Memory B cell (primary cell): ENCODE results near the gene LTA4H.

Source experiments
- ATAC-seq: fragments of 150-1000 bp; cut with Tn5 transposase; 2 replicates; pipeline ENCODE4 v1.10.0; 2021; ENCODE audit warnings: low read depth, mild to moderate bottlenecking, moderate library complexity
- DNase-seq, 2 donors: peaks; one replicate each; pipeline ENCODE4 v3.0.0; 2022; ENCODE audit warnings: low spot score in 2 of 2
- H3K27ac Mint-ChIP-seq: one replicate; pipeline ENCODE4 v1.8.0; 2022; ENCODE audit warnings: mild to moderate bottlenecking, moderate library complexity, mixed read lengths
- H3K27me3 Mint-ChIP-seq: one replicate; pipeline ENCODE4 v1.8.0; 2022; ENCODE audit warnings: mixed read lengths
- H3K36me3 Mint-ChIP-seq: one replicate; pipeline ENCODE4 v1.8.0; 2022; ENCODE audit warnings: mild to moderate bottlenecking, mixed read lengths
- H3K4me1 Mint-ChIP-seq: one replicate; pipeline ENCODE4 v1.8.0; 2022; ENCODE audit warnings: mixed read lengths
- H3K4me3 Mint-ChIP-seq: one replicate; pipeline ENCODE4 v1.8.0; 2022; ENCODE audit warnings: mild to moderate bottlenecking, moderate library complexity, mixed read lengths
- H3K9me3 Mint-ChIP-seq: one replicate; pipeline ENCODE4 v1.8.0; 2022; ENCODE audit warnings: mixed read lengths

Gene LTA4H

DNA sequence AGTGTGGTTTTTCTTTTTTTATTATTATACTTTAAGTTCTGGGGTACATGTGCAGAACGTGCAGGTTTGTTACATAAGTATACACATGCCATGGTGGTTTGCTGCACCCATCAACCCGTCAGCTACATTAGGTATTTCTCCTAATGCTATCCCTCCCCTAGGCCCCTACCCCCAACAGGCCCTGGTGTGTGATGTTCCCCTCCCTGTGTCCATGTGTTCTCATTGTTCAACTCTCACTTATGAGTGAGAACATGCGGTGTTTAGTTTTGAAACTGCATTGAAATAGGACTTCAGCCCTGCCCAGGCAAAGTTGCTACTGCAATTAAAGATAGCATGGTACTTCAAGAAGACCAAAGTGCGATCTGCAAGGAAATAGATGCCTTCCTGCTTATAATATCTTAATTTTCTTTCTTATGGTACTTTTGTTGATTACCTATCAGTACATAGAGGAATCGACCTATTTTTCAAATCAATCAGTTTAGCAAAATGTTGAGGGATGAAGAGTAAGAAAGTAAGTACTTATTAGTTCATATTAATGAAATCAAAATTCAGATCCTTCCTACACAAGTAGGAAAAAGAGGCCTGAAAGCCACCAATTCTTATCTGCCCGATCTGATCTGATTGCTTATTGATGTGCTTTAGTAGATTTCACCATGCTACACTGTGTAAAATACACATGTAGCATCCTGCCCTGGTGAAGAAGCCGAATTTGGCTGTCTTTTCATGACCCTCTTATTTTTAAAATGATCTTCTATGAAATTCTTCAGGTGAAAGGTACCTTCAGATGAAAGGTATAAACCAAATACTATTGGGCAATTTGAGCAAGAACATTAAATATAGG, 1.6 kb downstream of the LTA4H start:
- Mint-ChIP-seq H3K9me3 (peaks cover 3% of the 10 kb centered on the region), H3K27me3 (no peaks in the 10 kb centered on the region), H3K27ac (no peak overlapping the region), H3K36me3 (peaks cover 7% of the 10 kb centered on the region), H3K4me3 (no peak overlapping the region), H3K4me1 (peaks cover 19% of the 10 kb centered on the region)
- ATAC-seq (no peak), DNase-seq (no peak)

DNA sequence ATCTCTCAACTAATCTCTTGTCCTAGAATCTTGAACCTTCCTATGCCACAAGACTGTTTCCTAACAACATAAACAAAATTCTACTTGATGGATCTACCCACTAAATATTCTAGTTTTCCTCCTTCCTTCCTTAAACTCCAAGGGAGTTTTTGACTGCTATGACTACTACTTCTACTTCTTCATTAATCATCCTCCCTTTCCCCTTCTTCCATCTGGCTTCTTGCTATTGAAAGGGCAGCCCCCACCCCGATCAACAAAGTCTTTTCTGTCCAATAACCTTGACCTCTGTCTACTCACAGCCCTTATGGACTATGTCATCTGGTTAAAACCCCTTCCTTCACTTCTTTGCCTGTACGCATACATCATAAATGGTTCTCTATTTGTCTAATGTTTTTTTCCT, 5.6 kb downstream of the LTA4H start:
- Mint-ChIP-seq H3K27ac (peak overlapping the region; percentile 35), H3K36me3 (peaks cover 16% of the 10 kb centered on the region), H3K4me1 (peaks cover 19% of the 10 kb centered on the region), H3K27me3 (no peaks in the 10 kb centered on the region), H3K4me3 (no peak overlapping the region), H3K9me3 (peaks cover 2% of the 10 kb centered on the region)
- DNase-seq (no peak), ATAC-seq (no peak)

GRCh38 chr12:96028538-96028937, 6.8 kb downstream of the LTA4H start:
- Mint-ChIP-seq H3K4me1 (peaks cover 18% of the 10 kb centered on the region), H3K27me3 (no peaks in the 10 kb centered on the region), H3K9me3 (peaks cover 2% of the 10 kb centered on the region), H3K27ac (no peak overlapping the region), H3K4me3 (no peak overlapping the region), H3K36me3 (peaks cover 16% of the 10 kb centered on the region)
- ATAC-seq = no peak
- no peak for DNase-seq

- Mint-ChIP-seq H3K4me1 (peaks cover 22% of the 10 kb centered on the region), H3K27me3 (no peaks in the 10 kb centered on the region), H3K4me3 (no peak overlapping the region), H3K27ac (no peak overlapping the region), H3K36me3 (peaks cover 21% of the 10 kb centered on the region), H3K9me3 (peaks cover 2% of the 10 kb centered on the region)
- DNase-seq (no peak), ATAC-seq (no peak)
These were observed 9.1 kb downstream of the LTA4H start for GRCh38 chr12:96026331-96026730.

GRCh38 chr12:96025518-96025917, 9.9 kb downstream of the LTA4H start:
- H3K27ac Mint-ChIP-seq = no peak overlapping the region
- no peak overlapping the region for H3K4me3 Mint-ChIP-seq
- peaks cover 19% of the 10 kb centered on the region for H3K4me1 Mint-ChIP-seq
- peaks cover 21% of the 10 kb centered on the region for H3K36me3 Mint-ChIP-seq
- H3K9me3 Mint-ChIP-seq = peaks cover 2% of the 10 kb centered on the region
- no peaks in the 10 kb centered on the region for H3K27me3 Mint-ChIP-seq
- DNase-seq (no peak), ATAC-seq (no peak)

GRCh38 chr12:96020314-96021003, 14.9 kb downstream of the LTA4H start:
- Mint-ChIP-seq H3K9me3 (no peaks in the 10 kb centered on the region), H3K27ac (peak overlapping the region; percentile 61), H3K4me3 (peak overlapping the region; percentile 64), H3K4me1 (peaks cover 18% of the 10 kb centered on the region), H3K36me3 (peaks cover 20% of the 10 kb centered on the region), H3K27me3 (no peaks in the 10 kb centered on the region)
- DNase-seq (peak in 1 of 2 donors; percentile 35), ATAC-seq (peak; percentile 98)

DNA sequence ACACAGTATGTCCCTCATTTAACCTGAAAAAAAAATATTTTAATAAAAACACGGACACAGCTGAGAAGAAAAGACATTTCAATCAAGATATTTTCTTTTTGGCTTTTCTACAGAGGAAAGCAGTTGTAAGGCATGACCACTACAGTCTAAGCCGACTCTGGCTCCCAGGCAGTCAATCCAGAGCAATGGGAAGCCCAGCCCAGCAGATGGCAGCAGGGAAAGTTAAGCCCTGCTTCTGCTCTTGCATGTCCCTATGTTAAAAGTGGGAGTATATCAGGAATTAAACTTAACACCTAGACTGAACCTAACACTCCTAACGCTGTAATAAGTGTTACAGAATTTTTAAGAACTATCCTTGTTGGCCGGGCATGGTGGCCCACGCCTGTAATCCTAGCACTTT, 19.7 kb downstream of the LTA4H start:
- Mint-ChIP-seq H3K4me3 (no peak overlapping the region), H3K27me3 (no peaks in the 10 kb centered on the region), H3K9me3 (no peaks in the 10 kb centered on the region), H3K4me1 (peaks cover 10% of the 10 kb centered on the region), H3K27ac (no peak overlapping the region), H3K36me3 (peaks cover 33% of the 10 kb centered on the region)
- no peak for ATAC-seq
- DNase-seq = no peak

GRCh38 chr12:96014943-96015599, 20.3 kb downstream of the LTA4H start:
- H3K36me3 Mint-ChIP-seq = peaks cover 37% of the 10 kb centered on the region
- peaks cover 6% of the 10 kb centered on the region for H3K4me1 Mint-ChIP-seq
- H3K9me3 Mint-ChIP-seq = no peaks in the 10 kb centered on the region
- H3K27me3 Mint-ChIP-seq = no peaks in the 10 kb centered on the region
- no peak overlapping the region for H3K27ac Mint-ChIP-seq
- no peak overlapping the region for H3K4me3 Mint-ChIP-seq
- DNase-seq (no peak), ATAC-seq (no peak)

DNA sequence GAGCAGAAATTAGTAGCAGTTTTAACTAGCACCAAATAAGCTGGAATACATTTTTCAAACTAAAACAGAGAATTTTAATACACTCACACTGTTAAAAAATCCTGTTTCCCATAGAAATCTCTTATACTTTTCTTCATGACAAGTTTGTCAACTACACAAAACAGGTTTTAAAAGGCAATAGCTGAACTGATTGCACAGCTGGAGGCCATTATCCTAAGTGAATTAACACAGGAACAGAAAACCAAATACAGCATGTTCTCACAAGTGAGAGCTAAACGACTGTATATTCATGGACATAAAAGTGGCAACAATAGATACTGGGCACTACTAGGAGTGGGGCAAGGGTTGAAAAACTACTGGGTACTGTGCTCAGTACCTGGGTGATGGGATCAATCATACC, 27.7 kb downstream of the LTA4H start:
- Mint-ChIP-seq H3K27me3 (no peaks in the 10 kb centered on the region), H3K9me3 (no peaks in the 10 kb centered on the region), H3K36me3 (peaks cover 41% of the 10 kb centered on the region), H3K27ac (no peak overlapping the region), H3K4me1 (no peaks in the 10 kb centered on the region), H3K4me3 (no peak overlapping the region)
- ATAC-seq (no peak), DNase-seq (no peak)

GRCh38 chr12:96006727-96007126, 28.7 kb downstream of the LTA4H start:
- no peaks in the 10 kb centered on the region for H3K27me3 Mint-ChIP-seq
- DNase-seq (no peak), ATAC-seq (no peak)
- H3K9me3 Mint-ChIP-seq = no peaks in the 10 kb centered on the region
- no peak overlapping the region for H3K27ac Mint-ChIP-seq
- H3K4me1 Mint-ChIP-seq = no peaks in the 10 kb centered on the region
- peaks cover 39% of the 10 kb centered on the region for H3K36me3 Mint-ChIP-seq
- no peak overlapping the region for H3K4me3 Mint-ChIP-seq

GRCh38 chr12:96000858-96001257, 34.5 kb downstream of the LTA4H start:
- H3K4me1 Mint-ChIP-seq = peaks cover 10% of the 10 kb centered on the region
- no peaks in the 10 kb centered on the region for H3K27me3 Mint-ChIP-seq
- no peaks in the 10 kb centered on the region for H3K9me3 Mint-ChIP-seq
- no peak overlapping the region for H3K4me3 Mint-ChIP-seq
- ATAC-seq = no peak
- no peak for DNase-seq
- no peak overlapping the region for H3K27ac Mint-ChIP-seq
- H3K36me3 Mint-ChIP-seq = peaks cover 33% of the 10 kb centered on the region

- H3K27me3 Mint-ChIP-seq = no peaks in the 10 kb centered on the region
- ATAC-seq (no peak), DNase-seq (no peak)
- peaks cover 10% of the 10 kb centered on the region for H3K4me1 Mint-ChIP-seq
- peaks cover 26% of the 10 kb centered on the region for H3K36me3 Mint-ChIP-seq
- H3K27ac Mint-ChIP-seq = peak overlapping the region; percentile 42
- H3K4me3 Mint-ChIP-seq = no peak overlapping the region
- no peaks in the 10 kb centered on the region for H3K9me3 Mint-ChIP-seq
These were observed 35.9 kb downstream of the LTA4H start for GRCh38 chr12:95999484-95999883.

DNA sequence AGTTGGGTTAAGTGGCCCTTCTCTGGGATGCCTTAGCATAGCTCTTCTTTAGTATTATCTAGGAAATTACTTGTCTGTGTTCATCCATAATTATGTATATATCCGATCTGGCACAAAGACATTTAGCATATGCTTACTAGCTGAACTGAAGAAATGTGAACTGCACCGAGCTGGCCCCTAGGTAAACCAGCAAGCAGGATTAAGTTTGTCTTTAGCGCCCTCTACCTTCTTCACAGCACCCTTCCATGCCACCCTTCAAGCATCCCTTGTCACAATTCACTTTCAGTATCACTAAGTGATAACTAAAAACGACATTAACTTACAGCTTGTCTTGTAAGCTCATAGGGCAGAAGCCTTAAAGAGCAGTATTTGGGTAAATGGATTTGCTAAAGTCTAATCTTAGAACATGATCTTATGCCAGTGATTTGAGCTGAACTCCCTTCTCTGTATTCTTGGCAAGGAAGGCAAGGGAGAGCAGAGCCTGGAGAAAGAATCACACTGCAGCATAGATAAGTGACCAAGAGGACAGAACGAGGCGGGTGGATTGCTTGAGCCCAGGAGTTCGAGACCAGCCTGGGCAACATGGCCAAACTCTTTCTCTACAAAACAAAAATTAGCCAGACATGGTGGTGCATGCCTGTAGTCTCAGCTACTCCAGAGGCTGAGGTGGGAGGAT, 36.6 kb downstream of the LTA4H start:
- H3K4me1 Mint-ChIP-seq = peaks cover 10% of the 10 kb centered on the region
- H3K36me3 Mint-ChIP-seq = peaks cover 22% of the 10 kb centered on the region
- peak; percentile 99 for ATAC-seq
- no peaks in the 10 kb centered on the region for H3K9me3 Mint-ChIP-seq
- peak overlapping the region; percentile 42 for H3K27ac Mint-ChIP-seq
- DNase-seq = peak in 1 of 2 donors; percentile 60
- no peak overlapping the region for H3K4me3 Mint-ChIP-seq
- no peaks in the 10 kb centered on the region for H3K27me3 Mint-ChIP-seq
